ACHN (cell line): ENCODE results near the gene ADIPOR1.
"Not testable (repeated sequence)": the region's sequence is repeated elsewhere in the genome, so short reads cannot be mapped to it uniquely, and the experiment has no call there.

ENCODE experiments used
- DNase-seq: peaks from one replicate; pipeline ENCODE4 v3.0.0-alpha.2; 2015
- in situ Hi-C: cut with HindIII; loops from 2 replicates; pipeline ENCODE4 v1.10.0; 2017; ENCODE audit warnings: low sequenced_read_pairs, low pct_ligation_motif_present, low pct_unique_long_range_greater_than_20kb

Gene ADIPOR1

GRCh38 chr1:202945483-202945882 is 12.6 kb downstream of the ADIPOR1 start:
- DNase-seq = no peak
- in situ Hi-C loops = no loop called here

- in situ Hi-C loops = no loop called here
- DNase-seq = no peak
These were observed 13.6 kb downstream of the ADIPOR1 start for GRCh38 chr1:202944438-202944921.

- in situ Hi-C loops = no loop called here
These were observed 15.7 kb downstream of the ADIPOR1 start for GRCh38 chr1:202942426-202942825.

GRCh38 chr1:202941372-202941771 is 16.7 kb downstream of the ADIPOR1 start:
- in situ Hi-C loops = no loop called here
- no peak for DNase-seq

More at GRCh38 chr1:202942426-202942825, 15.7 kb downstream of the ADIPOR1 start:
- DNase-seq = no peak

GRCh38 chr1:202940561-202940960 is 17.6 kb downstream of the ADIPOR1 start:
- in situ Hi-C loops = no loop called here
- no peak for DNase-seq

- no peak for DNase-seq
- in situ Hi-C loops = no loop called here
These were observed 19.7 kb downstream of the ADIPOR1 start for GRCh38 chr1:202938287-202938925.

GRCh38 chr1:202936409-202936808 is 21.7 kb downstream of the ADIPOR1 start:
- in situ Hi-C loops, DNase-seq: not testable (repeated sequence)

GRCh38 chr1:202935844-202936243 is 22.3 kb downstream of the ADIPOR1 start:
- in situ Hi-C loops = no loop called here
- DNase-seq = no peak

GRCh38 chr1:202934755-202935154 is 23.4 kb downstream of the ADIPOR1 start:
- DNase-seq = no peak
- in situ Hi-C loops = no loop called here

GRCh38 chr1:202932476-202932875 is 25.6 kb downstream of the ADIPOR1 start:
- in situ Hi-C loops = no loop called here

GRCh38 chr1:202926581-202927491 is 31.3 kb downstream of the ADIPOR1 start, which contains the start of gene KLHL12:
Gene KLHL12, minus strand, starts transcription at chr1:202927234. Its CDS starts 2,072 bp downstream, at chr1:202925162.
- peak; percentile 97 for DNase-seq
- in situ Hi-C loops = no loop called here

More at GRCh38 chr1:202932476-202932875, 25.6 kb downstream of the ADIPOR1 start:
- no peak for DNase-seq

- in situ Hi-C loops = no loop called here
- DNase-seq = no peak
These were observed 34.6 kb downstream of the ADIPOR1 start for GRCh38 chr1:202923533-202923932.

GRCh38 chr1:202919615-202920014 is 38.5 kb downstream of the ADIPOR1 start:
- DNase-seq = no peak
- in situ Hi-C loops = no loop called here

- DNase-seq = no peak
These were observed 43.0 kb downstream of the ADIPOR1 start for GRCh38 chr1:202915146-202915545.

GRCh38 chr1:202912476-202912875 is 45.6 kb downstream of the ADIPOR1 start:
- DNase-seq, in situ Hi-C loops: not testable (repeated sequence)

More at GRCh38 chr1:202915146-202915545, 43.0 kb downstream of the ADIPOR1 start:
- in situ Hi-C loops = no loop called here

- in situ Hi-C loops = no loop called here
- no peak for DNase-seq
These were observed 48.6 kb downstream of the ADIPOR1 start for GRCh38 chr1:202909494-202909893.

- no peak for DNase-seq
- in situ Hi-C loops = no loop called here
These were observed 49.1 kb downstream of the ADIPOR1 start for GRCh38 chr1:202908998-202909397.

GRCh38 chr1:202905331-202905730 is 52.8 kb downstream of the ADIPOR1 start:
- in situ Hi-C loops = no loop called here
- DNase-seq = no peak

- in situ Hi-C loops, DNase-seq: not testable (repeated sequence)
These were observed 54.3 kb downstream of the ADIPOR1 start for GRCh38 chr1:202903808-202904207.
